COLO668 (cell line): ENCODE measurements around the gene CLDN3.

ENCODE experiments used
- DNase-seq: peaks from one replicate; lab custom pipeline; 2025; ENCODE audit not compliant: unreplicated experiment; lab: John Stamatoyannopoulos, UW

CLDN3 gene

GRCh38 chr7:73773700-73774517 lies 3.8 kb upstream of the CLDN3 start:
- peak; percentile 47 for DNase-seq

GRCh38 chr7:73770860-73771670 lies 995 bp upstream of the CLDN3 start:
- DNase-seq = no peak

- DNase-seq = peak; percentile 71
Observed at GRCh38 chr7:73769481-73770001, 529 bp downstream of the CLDN3 start.

GRCh38 chr7:73768641-73769480 lies 1.2 kb downstream of the CLDN3 start:
- DNase-seq = peak; percentile 53

- no peak for DNase-seq
Observed at GRCh38 chr7:73766556-73767229, 3.4 kb downstream of the CLDN3 start.

GRCh38 chr7:73762659-73762999 lies 7.4 kb downstream of the CLDN3 start:
- DNase-seq = no peak

- peak; percentile 48 for DNase-seq
Observed at GRCh38 chr7:73761854-73762658, 8.0 kb downstream of the CLDN3 start.

- DNase-seq = peak; percentile 5
Observed at GRCh38 chr7:73758581-73759138, 11.4 kb downstream of the CLDN3 start.

GRCh38 chr7:73749931-73750776 lies 19.9 kb downstream of the CLDN3 start:
- no peak for DNase-seq

GRCh38 chr7:73746378-73746777 lies 23.7 kb downstream of the CLDN3 start:
- no peak for DNase-seq

- DNase-seq = peak; percentile 99
Observed at GRCh38 chr7:73742753-73743641, 27.1 kb downstream of the CLDN3 start.

GRCh38 chr7:73742338-73742752 lies 27.7 kb downstream of the CLDN3 start:
- peak; percentile 59 for DNase-seq

- peak; percentile 82 for DNase-seq
Observed at GRCh38 chr7:73741600-73741999, 28.5 kb downstream of the CLDN3 start.

- peak; percentile 57 for DNase-seq
Observed at GRCh38 chr7:73740771-73741170, 29.3 kb downstream of the CLDN3 start.

- DNase-seq = no peak
Observed at GRCh38 chr7:73740212-73740611, 29.9 kb downstream of the CLDN3 start.

- DNase-seq = no peak
Observed at GRCh38 chr7:73739387-73739767, 30.7 kb downstream of the CLDN3 start.

- peak; percentile 97 for DNase-seq
Observed at GRCh38 chr7:73738612-73739386, 31.3 kb downstream of the CLDN3 start, which contains the start of gene ABHD11. Gene ABHD11 (minus strand): TSS chr7:73738802. CDS start chr7:73738770, 32 bp downstream.
